H1 (cell line): ENCODE data around the gene GOLGA1. TPM values are rescaled to one million over a fixed set of nuclear protein-coding genes. Genes with fewer than 3 reads are reported as not detected.

Experiments
- CTCF ChIA-PET: fragments of 300-600 bp; sonication (Branson Sonifier 250); formaldehyde crosslinking; loops from one replicate; lab custom pipeline; 2021; ENCODE audit not compliant: partially characterized antibody; lab: Charles Lee
- POLR2A ChIA-PET: fragments of 300-600 bp; sonication (Branson Sonifier 250); formaldehyde crosslinking; loops from one replicate; lab custom pipeline; 2021; ENCODE audit warnings: inconsistent platforms; ENCODE audit not compliant: partially characterized antibody; lab: Charles Lee
- DNase-seq, 2 experiments: peaks; one replicate each; pipeline versions ENCODE4 v3.0.0 to v3.0.0-alpha.2; 2010 to 2022; ENCODE audit warnings: low spot score in 2 of 2, low read depth in 1 of 2, mixed read lengths in 1 of 2
- FAIRE-seq: peaks from 2 replicates; lab custom pipeline; 2011; peaks lifted over from hg19 to GRCh38; lab: Jason Lieb, UNC
- H2AFZ ChIP-seq: 2 replicates; pipeline ENCODE4 v1.8.1; 2012; ENCODE audit warnings: low read length, inconsistent platforms
- H2AK5ac ChIP-seq: 2 replicates; pipeline ENCODE4 v1.6.1; 2013; ENCODE audit warnings: low read depth, low read length
- H2BK120ac ChIP-seq: replicated peaks from 2 replicates; pipeline ENCODE3; 2013; ENCODE audit warnings: low read depth, low read length, inconsistent platforms
- H2BK12ac ChIP-seq: 2 replicates; pipeline ENCODE4 v1.6.1; 2013; ENCODE audit warnings: low read depth, low read length
- H2BK15ac ChIP-seq: 2 replicates; pipeline ENCODE4 v1.6.1; 2013; ENCODE audit warnings: low read length
- H2BK20ac ChIP-seq: 2 replicates; pipeline ENCODE4 v1.6.1; 2013; ENCODE audit warnings: low read length
- H2BK5ac ChIP-seq: 2 replicates; pipeline ENCODE4 v1.6.1; 2013; ENCODE audit warnings: low read depth, low read length
- H3K14ac ChIP-seq: 2 replicates; pipeline ENCODE4 v1.6.1; 2013; ENCODE audit warnings: inconsistent platforms; ENCODE audit not compliant: insufficient read length
- H3K18ac ChIP-seq: 2 replicates; pipeline ENCODE4 v1.6.1; 2013; ENCODE audit warnings: low read length; ENCODE audit errors: extremely low read depth
- H3K23ac ChIP-seq: 2 replicates; pipeline ENCODE4 v1.6.1; 2013; ENCODE audit warnings: inconsistent platforms; ENCODE audit not compliant: insufficient read length
- H3K23me2 ChIP-seq: 2 replicates; pipeline ENCODE4 v1.6.1; 2013; ENCODE audit warnings: low read depth, low read length
- H3K27ac ChIP-seq: 2 replicates; pipeline ENCODE4 v1.6.1; 2011; ENCODE audit warnings: low read depth, low read length, inconsistent platforms
- H3K27me3 ChIP-seq, 4 experiments: replicated peaks in 1 of 4; 1 replicate in 1 of 4; 2 replicates in 3 of 4; pipeline versions ENCODE4 v1.6.1 to v1.8.1; 2011 to 2013; ENCODE audit warnings: low read length in 3 of 4, mild to moderate bottlenecking in 3 of 4, inconsistent platforms in 2 of 4, mixed read lengths in 2 of 4, moderate library complexity in 1 of 4; ENCODE audit not compliant: control insufficient read depth in 3 of 4, insufficient read depth in 3 of 4; ENCODE audit errors: extremely low read depth in 1 of 4
- H3K36me3 ChIP-seq, 4 experiments: 2 replicates each; pipeline versions ENCODE4 v1.6.1 to v1.8.1; 2011 to 2013; ENCODE audit warnings: mild to moderate bottlenecking in 4 of 4, low read length in 3 of 4, moderate library complexity in 2 of 4, control low read depth in 1 of 4, inconsistent platforms in 1 of 4; ENCODE audit not compliant: insufficient read depth in 4 of 4, control insufficient read depth in 2 of 4
- H3K4ac ChIP-seq: replicated peaks from 2 replicates; pipeline ENCODE3; 2013; ENCODE audit warnings: low read length, low read depth, mixed read lengths, inconsistent platforms; ENCODE audit not compliant: insufficient read length
- H3K4me1 ChIP-seq, 4 experiments: replicated peaks in 1 of 4; 1 replicate in 1 of 4; 2 replicates in 3 of 4; pipeline versions ENCODE4 v1.6.1 to v1.8.1; 2011 to 2013; ENCODE audit warnings: low read length in 3 of 4, inconsistent platforms in 2 of 4, mixed read lengths in 1 of 4; ENCODE audit not compliant: insufficient read depth in 4 of 4, control insufficient read depth in 3 of 4
- H3K4me2 ChIP-seq, 2 experiments: 2 replicates each; pipeline versions ENCODE4 v1.6.1 to v1.8.1; 2011 to 2013; ENCODE audit warnings: low read depth in 2 of 2, low read length in 2 of 2, control low read depth in 1 of 2, inconsistent platforms in 1 of 2, mild to moderate bottlenecking in 1 of 2; ENCODE audit not compliant: insufficient read depth in 1 of 2
- H3K4me3 ChIP-seq, 4 experiments: fragments of 200-600, 300-600 bp in 1 of 4; sonication (generic), shearing (Covaris generic), sonication (Bioruptor Twin) in 1 of 4; 2 replicates each; pipeline versions ENCODE4 v1.5.1 to v1.8.1; 2011 to 2016; ENCODE audit warnings: low read length in 4 of 4, low read depth in 3 of 4, control low read depth in 2 of 4, inconsistent platforms in 2 of 4, mild to moderate bottlenecking in 2 of 4, mixed read lengths in 1 of 4, moderate library complexity in 1 of 4; ENCODE audit not compliant: insufficient read depth in 2 of 4; ENCODE audit errors: extremely low read depth in 1 of 4
- H3K56ac ChIP-seq: replicated peaks from 2 replicates; pipeline ENCODE3; 2013; ENCODE audit warnings: low read depth, mild to moderate bottlenecking, mixed read lengths, low read length, inconsistent platforms; ENCODE audit not compliant: insufficient read length
- H3K79me1 ChIP-seq: 2 replicates; pipeline ENCODE4 v1.6.1; 2013; ENCODE audit warnings: low read depth, low read length, control low read depth
- H3K79me2 ChIP-seq, 2 experiments: 2 replicates each; pipeline versions ENCODE4 v1.6.1 to v1.8.1; 2012 to 2013; ENCODE audit warnings: low read length in 2 of 2, mild to moderate bottlenecking in 2 of 2, inconsistent platforms in 1 of 2; ENCODE audit not compliant: insufficient read depth in 2 of 2, control insufficient read depth in 1 of 2
- H3K9ac ChIP-seq, 4 experiments: replicated peaks in 1 of 4; 1 replicate in 1 of 4; 2 replicates in 3 of 4; pipeline versions ENCODE4 v1.6.1 to v1.8.1; 2011 to 2013; ENCODE audit warnings: low read depth in 3 of 4, low read length in 3 of 4, control low read depth in 2 of 4, mild to moderate bottlenecking in 2 of 4, moderate library complexity in 2 of 4, inconsistent platforms in 1 of 4; ENCODE audit errors: extremely low read depth in 1 of 4
- H3K9me3 ChIP-seq, 2 experiments: 2 replicates each; pipeline versions ENCODE4 v1.6.1 to v1.8.1; 2012 to 2013; ENCODE audit warnings: mild to moderate bottlenecking in 2 of 2, moderate library complexity in 2 of 2, control low read depth in 1 of 2, inconsistent platforms in 1 of 2, low read depth in 1 of 2, low read length in 1 of 2, mixed read lengths in 1 of 2; ENCODE audit not compliant: insufficient read depth in 2 of 2
- H4K20me1 ChIP-seq, 2 experiments: replicated peaks in 1 of 2; 2 replicates each; pipeline versions ENCODE3 to v1.8.1; 2011 to 2013; ENCODE audit warnings: inconsistent platforms in 2 of 2, low read length in 2 of 2, mild to moderate bottlenecking in 1 of 2; ENCODE audit not compliant: insufficient read depth in 2 of 2, control insufficient read depth in 1 of 2
- H4K5ac ChIP-seq: 2 replicates; pipeline ENCODE4 v1.6.1; 2013; ENCODE audit warnings: low read length, low read depth, mixed read lengths, inconsistent platforms; ENCODE audit not compliant: insufficient read length
- H4K8ac ChIP-seq: 2 replicates; pipeline ENCODE4 v1.8.0; 2013; ENCODE audit warnings: mild to moderate bottlenecking, moderate library complexity, low read length, inconsistent platforms; ENCODE audit not compliant: insufficient read depth; ENCODE audit errors: extremely low read depth
- H4K91ac ChIP-seq: replicated peaks from 2 replicates; pipeline ENCODE3; 2013; ENCODE audit warnings: low read length, mixed read lengths, inconsistent platforms; ENCODE audit not compliant: insufficient read length
- ATF3 ChIP-seq: IDR thresholded peaks from 2 replicates; pipeline ENCODE4 v1.6.1; 2011; ENCODE audit warnings: low read depth, mild to moderate bottlenecking, low read length; ENCODE audit not compliant: insufficient read depth
- CBX8 ChIP-seq: fragments of 300-800, 300-1000 bp; sonication (generic); IDR thresholded peaks from 2 replicates; pipeline ENCODE4 v1.7.1; 2016; ENCODE audit warnings: low read depth, low read length, borderline replicate concordance
- CHD2 ChIP-seq: IDR thresholded peaks from 2 replicates; pipeline ENCODE4 v1.6.1; 2012; ENCODE audit warnings: low read length, improper control_type of control experiment
- EZH2 ChIP-seq: fragments of 200-600 bp; sonication (generic); IDR thresholded peaks from 2 replicates; pipeline ENCODE4 v1.7.1; 2012; ENCODE audit warnings: low read depth, mild to moderate bottlenecking, moderate library complexity, low read length, inconsistent platforms; ENCODE audit not compliant: severe bottlenecking
- FOSL1 ChIP-seq: IDR thresholded peaks from 2 replicates; pipeline ENCODE4 v1.6.1; 2011; ENCODE audit warnings: mild to moderate bottlenecking, low read depth, low read length, moderate library complexity; ENCODE audit not compliant: insufficient read depth
- KDM4A ChIP-seq: IDR thresholded peaks from one replicate; pipeline ENCODE4 v1.7.1; 2012; ENCODE audit warnings: low read depth, mild to moderate bottlenecking, moderate library complexity, low read length, inconsistent platforms; ENCODE audit not compliant: severe bottlenecking
- POLR2A ChIP-seq, 2 experiments: IDR thresholded peaks; 1 replicate in 1 of 2; 2 replicates in 1 of 2; pipeline ENCODE4 v1.6.1; 2011; ENCODE audit warnings: low read depth in 2 of 2, low read length in 2 of 2, mild to moderate bottlenecking in 2 of 2; ENCODE audit errors: control extremely low read depth in 1 of 2
- POU5F1 ChIP-seq: IDR thresholded peaks from 2 replicates; pipeline ENCODE4 v1.6.1; 2011; ENCODE audit warnings: low read depth, mild to moderate bottlenecking, low read length, moderate library complexity
- RFX5 ChIP-seq: IDR thresholded peaks from 2 replicates; pipeline ENCODE4 v1.6.1; 2011; ENCODE audit warnings: low read depth, low read length, improper control_type of control experiment, borderline replicate concordance
- SIRT6 ChIP-seq: IDR thresholded peaks from one replicate; pipeline ENCODE4 v1.7.1; 2012; ENCODE audit warnings: low read length, inconsistent platforms
- TBP ChIP-seq: IDR thresholded peaks from 2 replicates; pipeline ENCODE4 v1.6.1; 2011; ENCODE audit warnings: low read depth, low read length, improper control_type of control experiment
- WGBS, 2 experiments: shearing (Covaris generic) in 1 of 2; methylation state at CpG; one replicate each; pipeline versions ENCODE4 v1.1.6 to v1.1.7; 2013 to 2015; ENCODE audit warnings: low lambda C conversion rate in 2 of 2, mixed read lengths in 2 of 2, inconsistent platforms in 1 of 2, low coverage in 1 of 2, missing lambda C conversion rate in 1 of 2; ENCODE audit not compliant: insufficient replicate concordance in 2 of 2, insufficient coverage in 1 of 2, insufficient read length in 1 of 2; ENCODE audit errors: extremely low coverage in 1 of 2, missing lambda C conversion rate in 1 of 2; 5-methylcytosine and 5-hydroxymethylcytosine counted together
- polyA plus RNA-seq, 7 experiments: library from polyadenylated mRNA; depleted of rRNA in 3 of 7; stranded (reverse) in 5 of 7; unstranded in 2 of 7; fragments of >200 nt in 5 of 7; fragments of 200-250 nt in 2 of 7; gene quantifications; 1 replicate in 5 of 7; 2 replicates in 1 of 7; 4 replicates in 1 of 7; pipeline versions ENCODE4 v1.2.1 to v1.2.3, GENCODE V29; 2011 to 2013; ENCODE audit warnings: missing spikeins in 2 of 7, mixed read lengths in 2 of 7
- total RNA-seq: library from RNA; stranded (reverse); fragmentation: NEBNext Ultra II Directional; extraction: Animal tissue kit (Norgen Biotek cat#: 25700); gene quantifications from 2 replicates; pipeline ENCODE4 v1.2.1, GENCODE V29; 2021
- TF ChIP-seq, protein P1 (sequence below): IDR thresholded peaks from 2 replicates; pipeline ENCODE4 v1.6.1; 2012; ENCODE audit warnings: inconsistent platforms

GOLGA1 gene
- total and polyA plus RNA-seq, 2 of the 8 experiments (the other 6 are each of a cell fraction or from before 2014, with no cell fraction given) = 4.8 to 6.5 TPM

DNA sequence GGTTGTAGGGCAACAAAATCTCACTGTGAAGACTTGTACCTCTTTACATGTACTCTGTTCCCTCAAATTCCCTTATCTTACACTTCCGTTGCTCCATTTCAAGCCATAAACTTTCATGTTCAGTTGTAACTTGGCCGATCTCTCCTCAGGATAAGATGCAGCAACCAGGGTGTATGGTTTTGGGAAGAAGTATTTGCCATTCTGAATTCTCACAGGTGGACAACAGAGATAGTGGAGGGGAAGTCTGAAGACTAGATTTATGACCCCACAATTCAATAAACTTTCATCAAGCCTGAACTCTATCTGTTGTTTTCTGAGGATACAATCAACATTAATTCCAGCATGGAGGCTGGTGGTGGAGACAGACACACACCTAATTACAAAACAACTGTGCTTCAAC, 27.5 kb downstream of the GOLGA1 start:
- Histone ChIP-seq H3K14ac (no peak overlapping the region), H3K4me2 (no peak overlapping the region), H4K8ac (no peak overlapping the region), H3K27me3 (no peaks in the 10 kb centered on the region), H3K4me3 (no peak overlapping the region), H2BK120ac (no peak overlapping the region), H2BK15ac (no peak overlapping the region), H3K23ac (no peak overlapping the region), H3K9me3 (no peaks in the 10 kb centered on the region), H4K91ac (no peak overlapping the region), H2BK20ac (no peak overlapping the region), H2AK5ac (no peak overlapping the region), H3K36me3 (peaks cover 0 to 7% (median 2%) of the 10 kb centered on the region in 4 experiments; a peak in 2 of 8 replicates), H3K27ac (no peak overlapping the region), H3K18ac (no peak overlapping the region), H3K79me2 (no peaks in the 10 kb centered on the region), H3K4me1 (no peaks in the 10 kb centered on the region), H2AFZ (no peak overlapping the region), H3K56ac (no peak overlapping the region), H3K23me2 (no peaks in the 10 kb centered on the region), H2BK12ac (no peak overlapping the region), H3K4ac (no peak overlapping the region), H4K20me1 (peaks cover 0 to 2% of the 10 kb centered on the region in 2 experiments), H4K5ac (no peak overlapping the region), H3K9ac (no peak overlapping the region), H2BK5ac (no peak overlapping the region), H3K79me1 (no peaks in the 10 kb centered on the region)
- ChIA-PET POLR2A (interaction anchor here (1.5 kb wide), 1 partner anchor 16 kb away, joined by 3 read pairs; no protein-coding TSS in a partner anchor), CTCF (interaction anchor here (1.7 kb wide), 1 partner anchor 529 kb away, joined by 3 read pairs; no protein-coding TSS in a partner anchor)
- FAIRE-seq (no peak), DNase-seq (no peak)
- 90% methylated on average over 2 of the region's 2 CpGs; no CpG with 5 or more reads in 1 of the 2 experiments for WGBS, 2 experiments
- TF ChIP-seq SIRT6 = no peak
- TF ChIP-seq POU5F1 = no peak
- TF ChIP-seq CHD2 = no peak
- no peak for TF ChIP-seq ATF3
- no peak for TF ChIP-seq TBP
- no peak for TF ChIP-seq KDM4A
- TF ChIP-seq, protein P1, sequence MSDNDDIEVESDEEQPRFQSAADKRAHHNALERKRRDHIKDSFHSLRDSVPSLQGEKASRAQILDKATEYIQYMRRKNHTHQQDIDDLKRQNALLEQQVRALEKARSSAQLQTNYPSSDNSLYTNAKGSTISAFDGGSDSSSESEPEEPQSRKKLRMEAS = no peak
- TF ChIP-seq CBX8 = no peak
- no peak for TF ChIP-seq RFX5
- TF ChIP-seq POLR2A (IDR thresholded peaks at IDR 0.05; ENCODE audit: control extremely low read depth in 1 of 2, low read depth in 2 of 2, low read length in 2 of 2) = no peak
- TF ChIP-seq EZH2 = no peak
- no peak for TF ChIP-seq FOSL1
